GM12878 (cell line): ENCODE results near the gene EDARADD. TPM values are rescaled to one million over a fixed set of nuclear protein-coding genes. Genes with fewer than 3 reads are reported as not detected.

Source experiments
- ATAC-seq: fragments of 200-7000 bp; cut with Tn5 transposase; 3 replicates; pipeline ENCODE4 v1.9.1; 2020; ENCODE audit warnings: mild to moderate bottlenecking, moderate library complexity
- BruUV-seq: library from RNA; stranded (reverse); fragments of 400-500 nt; replicated peaks from 2 replicates; lab custom pipeline; 2021; lab: Mats Ljungman, UMichigan
- CTCF ChIA-PET: fragments of 300-600 bp; sonication (Branson Sonifier 250); formaldehyde crosslinking; extraction: SDS; loops from one replicate; lab custom pipeline; 2021; ENCODE audit warnings: inconsistent platforms; lab: Yijun Ruan, JAX
- POLR2A ChIA-PET: fragments of 350-600 bp; formaldehyde crosslinking; extraction: SDS; loops from one replicate; lab custom pipeline; 2021; ENCODE audit warnings: inconsistent platforms; lab: Charles Lee
- RAD21 ChIA-PET: fragments of 300-600 bp; sonication (Branson Sonifier 250); formaldehyde crosslinking; loops from one replicate; lab custom pipeline; 2023; ENCODE audit warnings: antibody characterized with exemption; ENCODE audit not compliant: unreplicated experiment; lab: Charles Lee
- SMC1A ChIA-PET: fragments of 300-600 bp; sonication (Branson Sonifier 250); formaldehyde crosslinking; loops from one replicate; lab custom pipeline; 2023; ENCODE audit not compliant: unreplicated experiment, uncharacterized antibody; lab: Charles Lee
- DNase-seq: peaks from one replicate; pipeline ENCODE4 v3.0.0-alpha.2; 2011; ENCODE audit warnings: low read depth, low spot score
- FAIRE-seq: peaks from 3 replicates; lab custom pipeline; 2011; peaks lifted over from hg19 to GRCh38; lab: Jason Lieb, UNC
- H2AFZ ChIP-seq: 2 replicates; pipeline ENCODE4 v1.6.0; 2011; ENCODE audit warnings: low read depth, low read length, control low read depth; ENCODE audit not compliant: control insufficient read depth
- H3K27ac ChIP-seq: 2 replicates; pipeline ENCODE4 v1.5.1; 2011; ENCODE audit warnings: control low read depth; ENCODE audit not compliant: control insufficient read depth, insufficient read depth
- H3K27me3 ChIP-seq, 2 experiments: replicated peaks in 1 of 2; 2 replicates each; pipeline versions ENCODE4 v1.6.0 to v1.6.1; 2011; ENCODE audit warnings: low read length in 1 of 2; ENCODE audit not compliant: control insufficient read depth in 2 of 2, insufficient read depth in 2 of 2
- H3K36me3 ChIP-seq, 2 experiments: 2 replicates each; pipeline ENCODE4 v1.5.1; 2011; ENCODE audit warnings: low read length in 1 of 2; ENCODE audit not compliant: control insufficient read depth in 2 of 2, insufficient read depth in 2 of 2
- H3K4me1 ChIP-seq: 2 replicates; pipeline ENCODE4 v1.6.1; 2011; ENCODE audit warnings: mild to moderate bottlenecking, low read length, moderate library complexity, mixed read lengths; ENCODE audit not compliant: control insufficient read depth, insufficient read depth
- H3K4me2 ChIP-seq: 2 replicates; pipeline ENCODE4 v1.6.0; 2011; ENCODE audit warnings: control low read depth; ENCODE audit not compliant: control insufficient read depth, insufficient read depth
- H3K4me3 ChIP-seq: fragments of 200-600 bp; sonication (generic); 2 replicates; pipeline ENCODE4 v1.5.1; 2016
- H3K79me2 ChIP-seq: 2 replicates; pipeline ENCODE4 v1.6.0; 2011; ENCODE audit warnings: low read length; ENCODE audit not compliant: control insufficient read depth, insufficient read depth
- H3K9ac ChIP-seq: 2 replicates; pipeline ENCODE4 v1.8.0; 2011; ENCODE audit warnings: low read length, control low read depth, mixed read lengths; ENCODE audit not compliant: control insufficient read depth, insufficient read depth
- H3K9me3 ChIP-seq: replicated peaks from 3 replicates; pipeline ENCODE4 v1.5.1; 2011; ENCODE audit warnings: mild to moderate bottlenecking, low read length; ENCODE audit not compliant: control insufficient read depth, insufficient read depth
- H4K20me1 ChIP-seq: 2 replicates; pipeline ENCODE4 v1.6.0; 2011; ENCODE audit not compliant: control insufficient read depth, insufficient read depth
- E4F1 ChIP-seq: fragments of 450-650 bp; IDR thresholded peaks from 2 replicates; pipeline ENCODE4 v1.6.1; 2018; ENCODE audit warnings: borderline replicate concordance, mild to moderate bottlenecking; ENCODE audit not compliant: partially characterized antibody
- HDAC6 ChIP-seq: fragments of 200-600 bp; sonication (generic); IDR thresholded peaks from one replicate; pipeline ENCODE4 v1.8.0; 2017; ENCODE audit warnings: antibody characterized with exemption; ENCODE audit not compliant: unreplicated experiment
- MYC ChIP-seq: IDR thresholded peaks from 2 replicates; pipeline ENCODE4 v1.6.1; 2011; ENCODE audit warnings: mild to moderate bottlenecking, low read length, moderate library complexity, inconsistent platforms; ENCODE audit not compliant: insufficient read depth, insufficient replicate concordance, insufficient read length, severe bottlenecking
- STAT1 ChIP-seq: fragments of 450-650 bp; conservative IDR thresholded peaks from 2 replicates; pipeline ENCODE4 v1.6.1; 2014; ENCODE audit warnings: antibody characterized with exemption, mild to moderate bottlenecking
- YBX1 ChIP-seq: fragments of 450-650 bp; IDR thresholded peaks from 2 replicates; pipeline ENCODE4 v1.6.1; 2016; ENCODE audit warnings: antibody characterized with exemption
- ZNF217 ChIP-seq: fragments of 450-650 bp; IDR thresholded peaks from 2 replicates; pipeline ENCODE4 v1.6.1; 2017; ENCODE audit warnings: antibody characterized with exemption, mild to moderate bottlenecking
- ZNF622 ChIP-seq: fragments of 450-650 bp; IDR thresholded peaks from 2 replicates; pipeline ENCODE4 v1.6.1; 2017; ENCODE audit warnings: mild to moderate bottlenecking, inconsistent platforms
- WGBS: methylation state at CpG from one replicate; pipeline ENCODE4 v1.1.6; 2016; ENCODE audit warnings: low lambda C conversion rate; ENCODE audit not compliant: insufficient replicate concordance, insufficient coverage; ENCODE audit errors: missing lambda C conversion rate; 5-methylcytosine and 5-hydroxymethylcytosine counted together
- in situ Hi-C: fragments of 300-500 bp; cut with MboI; formaldehyde crosslinking; loops from 9 replicates; pipeline ENCODE4 v1.14.3; 2018; ENCODE audit warnings: mixed read lengths
- intact Hi-C: fragments of 100-400 bp; cut with micrococcal nuclease; formaldehyde crosslinking; loops from one replicate; pipeline ENCODE4 v1.14.2; 2022; ENCODE audit not compliant: unreplicated experiment
- polyA plus RNA-seq, 11 experiments: library from polyadenylated mRNA; depleted of rRNA in 4 of 11; unstranded in 6 of 11; stranded (reverse) in 5 of 11; fragments of >200 nt; fragmentation: Nextera tagmentation in 4 of 11; fragmentation: Illumina TruSeq in 1 of 11; extraction: Ambion mirVana in 4 of 11; extraction: Trizol in 1 of 11; gene quantifications; 1 replicate in 1 of 11; 2 replicates in 10 of 11; pipeline versions ENCODE4 v1.2.1 to v1.2.3, GENCODE V29; 2011 to 2016; ENCODE audit warnings: inconsistent platforms in 2 of 11, missing spikeins in 2 of 11, low read depth in 1 of 11
- total RNA-seq, 4 experiments: library from RNA; depleted of rRNA in 3 of 4; stranded (reverse); fragments of >200 nt in 3 of 4; fragmentation: Illumina TruSeq in 1 of 4; extraction: Trizol in 1 of 4; gene quantifications; 2 replicates each; pipeline versions ENCODE4 v1.2.1 to v1.2.3, GENCODE V29; 2013 to 2021

EDARADD gene
- total and polyA plus RNA-seq, 10 of the 15 experiments (the other 5 are each of a cell fraction or from before 2014, with no cell fraction given) = 0.58 to 6.1 (median 4.7) TPM

GRCh38 chr1:236530286-236530685, 136.2 kb downstream of the EDARADD start:
- FAIRE-seq (no peak), ATAC-seq (no peak), DNase-seq (no peak)
- H3K4me3 ChIP-seq = no peak overlapping the region
- H3K36me3 ChIP-seq = peaks cover 0 to 7% of the 10 kb centered on the region in 2 experiments; a peak in 1 of 4 replicates
- H3K9me3 ChIP-seq = no peaks in the 10 kb centered on the region
- intact Hi-C loops = no loop called here
- CTCF ChIA-PET = no interaction called here
- no peaks in the 10 kb centered on the region for H4K20me1 ChIP-seq
- SMC1A ChIA-PET = interaction anchor here (1.0 kb wide), 1 partner anchor 10 kb away, joined by 3 read pairs; no protein-coding TSS in a partner anchor
- peaks cover 9% of the 10 kb centered on the region for H3K4me1 ChIP-seq
- in situ Hi-C loops = no loop called here
- no peak overlapping the region for H2AFZ ChIP-seq
- H3K27me3 ChIP-seq = no peaks in the 10 kb centered on the region
- RAD21 ChIA-PET = no interaction called here
- H3K79me2 ChIP-seq = no peaks in the 10 kb centered on the region
- TF ChIP-seq E4F1 (no peak), STAT1 (no peak), ZNF217 (no peak), YBX1 (no peak), MYC (no peak), ZNF622 (no peak), HDAC6 (no peak)
- 63% methylated on average over 1 of the region's 1 CpG for WGBS
- H3K27ac ChIP-seq = no peak overlapping the region
- H3K9ac ChIP-seq = no peak overlapping the region
- no peak overlapping the region for H3K4me2 ChIP-seq
- BruUV-seq = no TSS peak
- POLR2A ChIA-PET = no interaction called here
